Loucy (cell line): ENCODE results near the gene EFNA3.

ENCODE experiments used
- H2AFZ ChIP-seq: fragments of 200-600 bp; sonication (generic); 2 replicates; pipeline ENCODE4 v1.6.0; 2016; ENCODE audit warnings: antibody characterized with exemption, mild to moderate bottlenecking, low read length, moderate library complexity
- H3F3A ChIP-seq: fragments of 200-600 bp; 2 replicates; pipeline ENCODE4 v1.6.0; 2016; ENCODE audit warnings: antibody characterized with exemption, low read depth, mild to moderate bottlenecking
- H3K27me3 ChIP-seq: fragments of 200-600 bp; sonication (generic); 2 replicates; pipeline ENCODE4 v1.6.1; 2014; ENCODE audit warnings: low read length, mild to moderate bottlenecking; ENCODE audit not compliant: insufficient read depth, poor library complexity, severe bottlenecking
- H3K36me3 ChIP-seq: fragments of 200-600 bp; sonication (generic); 2 replicates; pipeline ENCODE4 v1.6.1; 2016; ENCODE audit warnings: low read length; ENCODE audit not compliant: insufficient read depth
- H3K4me1 ChIP-seq: fragments of 200-600 bp; sonication (generic); 2 replicates; pipeline ENCODE4 v1.5.1; 2014; ENCODE audit warnings: low read length, mild to moderate bottlenecking; ENCODE audit not compliant: insufficient read depth, poor library complexity, severe bottlenecking
- H3K4me2 ChIP-seq: fragments of 200-600 bp; sonication (generic); 2 replicates; pipeline ENCODE4 v1.6.0; 2014; ENCODE audit warnings: antibody characterized with exemption, low read length, low read depth, mild to moderate bottlenecking; ENCODE audit not compliant: poor library complexity, severe bottlenecking
- H3K4me3 ChIP-seq: fragments of 200-600 bp; sonication (generic); 2 replicates; pipeline ENCODE4 v1.5.1; 2014; ENCODE audit warnings: low read length, mild to moderate bottlenecking, mixed read lengths; ENCODE audit not compliant: poor library complexity, severe bottlenecking
- H3K79me2 ChIP-seq: fragments of 200-600 bp; sonication (generic); 2 replicates; pipeline ENCODE4 v1.6.1; 2014; ENCODE audit warnings: low read length; ENCODE audit not compliant: insufficient read depth
- H3K9ac ChIP-seq: fragments of 200-600 bp; sonication (generic); 2 replicates; pipeline ENCODE4 v1.6.0; 2014; ENCODE audit warnings: mild to moderate bottlenecking, low read depth, low read length, moderate library complexity; ENCODE audit not compliant: poor library complexity, severe bottlenecking
- H3K9me2 ChIP-seq: fragments of 200-600 bp; sonication (generic); replicated peaks from 2 replicates; pipeline ENCODE4 v1.6.1; 2016; ENCODE audit warnings: low read depth, low read length, mixed read lengths
- H3K9me3 ChIP-seq: fragments of 200-600 bp; sonication (generic); 2 replicates; pipeline ENCODE4 v1.6.1; 2014; ENCODE audit warnings: mild to moderate bottlenecking, antibody characterized with exemption, low read length, low read depth; ENCODE audit not compliant: insufficient read depth
- H4K20me1 ChIP-seq: fragments of 200-600 bp; sonication (generic); 2 replicates; pipeline ENCODE4 v1.6.0; 2014; ENCODE audit warnings: antibody characterized with exemption, low read length, mild to moderate bottlenecking; ENCODE audit not compliant: insufficient read depth, poor library complexity, severe bottlenecking
- EZH2phosphoT487 ChIP-seq: fragments of 200-600 bp; IDR thresholded peaks from 2 replicates; pipeline ENCODE4 v1.6.1; 2018; ENCODE audit warnings: antibody characterized with exemption, mild to moderate bottlenecking, moderate library complexity, borderline replicate concordance
- TF ChIP-seq, protein P1 (sequence below): fragments of 200-600 bp; sonication (generic); conservative IDR thresholded peaks from 2 replicates; pipeline ENCODE4 v1.5.1; 2014; ENCODE audit warnings: mild to moderate bottlenecking, antibody characterized with exemption, low read length

EFNA3 gene

DNA sequence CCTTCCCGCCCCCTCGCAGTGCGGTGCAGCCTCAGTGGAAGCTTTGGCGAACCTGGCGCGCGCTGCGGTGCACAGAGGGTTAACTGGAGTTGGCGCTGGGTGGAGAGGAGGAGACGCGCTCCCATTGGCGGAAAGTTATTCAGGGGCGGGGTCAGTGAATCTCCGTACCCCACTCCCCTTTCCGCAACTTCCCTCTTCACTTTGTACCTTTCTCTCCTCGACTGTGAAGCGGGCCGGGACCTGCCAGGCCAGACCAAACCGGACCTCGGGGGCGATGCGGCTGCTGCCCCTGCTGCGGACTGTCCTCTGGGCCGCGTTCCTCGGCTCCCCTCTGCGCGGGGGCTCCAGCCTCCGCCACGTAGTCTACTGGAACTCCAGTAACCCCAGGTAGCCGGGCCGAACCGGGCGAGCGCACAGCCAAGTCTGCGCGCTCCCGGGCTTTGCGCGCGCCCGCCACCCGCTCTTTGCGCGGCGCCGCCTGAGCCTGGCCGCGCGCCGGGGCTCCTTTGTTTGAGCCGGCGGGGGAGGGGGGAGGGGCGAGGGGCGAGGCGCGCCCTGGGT, 15.0 kb upstream of the EFNA3 start, which contains the start of gene EFNA4:
EFNA4 (plus strand) TSS at position 191 of the 561 bp plus-strand sequence; CDS start at position 275, 84 bp downstream.
- H3K36me3 ChIP-seq, result no peaks in the 10 kb centered on the region
- peak within 1 kb of the TSS; percentile 85 for H3K4me3 ChIP-seq
- H3K9me2 ChIP-seq, result no peaks in the 10 kb centered on the region
- no peaks in the 10 kb centered on the region for H3F3A ChIP-seq
- no peaks in the 10 kb centered on the region for H3K9me3 ChIP-seq
- peak within 1 kb of the TSS; percentile 77 for H3K9ac ChIP-seq
- H4K20me1 ChIP-seq, result peaks cover 12% of the 10 kb centered on the region
- H3K4me1 ChIP-seq, result peaks cover 42% of the 10 kb centered on the region
- H3K79me2 ChIP-seq, result peaks cover 29% of the 10 kb centered on the region
- peak within 1 kb of the TSS; percentile 92 for H3K4me2 ChIP-seq
- H3K27me3 ChIP-seq, result no peaks in the 10 kb centered on the region
- H2AFZ ChIP-seq, result peak within 1 kb of the TSS; percentile 74
- no peak for TF ChIP-seq EZH2phosphoT487
- TF ChIP-seq, protein P1, sequence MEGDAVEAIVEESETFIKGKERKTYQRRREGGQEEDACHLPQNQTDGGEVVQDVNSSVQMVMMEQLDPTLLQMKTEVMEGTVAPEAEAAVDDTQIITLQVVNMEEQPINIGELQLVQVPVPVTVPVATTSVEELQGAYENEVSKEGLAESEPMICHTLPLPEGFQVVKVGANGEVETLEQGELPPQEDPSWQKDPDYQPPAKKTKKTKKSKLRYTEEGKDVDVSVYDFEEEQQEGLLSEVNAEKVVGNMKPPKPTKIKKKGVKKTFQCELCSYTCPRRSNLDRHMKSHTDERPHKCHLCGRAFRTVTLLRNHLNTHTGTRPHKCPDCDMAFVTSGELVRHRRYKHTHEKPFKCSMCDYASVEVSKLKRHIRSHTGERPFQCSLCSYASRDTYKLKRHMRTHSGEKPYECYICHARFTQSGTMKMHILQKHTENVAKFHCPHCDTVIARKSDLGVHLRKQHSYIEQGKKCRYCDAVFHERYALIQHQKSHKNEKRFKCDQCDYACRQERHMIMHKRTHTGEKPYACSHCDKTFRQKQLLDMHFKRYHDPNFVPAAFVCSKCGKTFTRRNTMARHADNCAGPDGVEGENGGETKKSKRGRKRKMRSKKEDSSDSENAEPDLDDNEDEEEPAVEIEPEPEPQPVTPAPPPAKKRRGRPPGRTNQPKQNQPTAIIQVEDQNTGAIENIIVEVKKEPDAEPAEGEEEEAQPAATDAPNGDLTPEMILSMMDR, result no peak

DNA sequence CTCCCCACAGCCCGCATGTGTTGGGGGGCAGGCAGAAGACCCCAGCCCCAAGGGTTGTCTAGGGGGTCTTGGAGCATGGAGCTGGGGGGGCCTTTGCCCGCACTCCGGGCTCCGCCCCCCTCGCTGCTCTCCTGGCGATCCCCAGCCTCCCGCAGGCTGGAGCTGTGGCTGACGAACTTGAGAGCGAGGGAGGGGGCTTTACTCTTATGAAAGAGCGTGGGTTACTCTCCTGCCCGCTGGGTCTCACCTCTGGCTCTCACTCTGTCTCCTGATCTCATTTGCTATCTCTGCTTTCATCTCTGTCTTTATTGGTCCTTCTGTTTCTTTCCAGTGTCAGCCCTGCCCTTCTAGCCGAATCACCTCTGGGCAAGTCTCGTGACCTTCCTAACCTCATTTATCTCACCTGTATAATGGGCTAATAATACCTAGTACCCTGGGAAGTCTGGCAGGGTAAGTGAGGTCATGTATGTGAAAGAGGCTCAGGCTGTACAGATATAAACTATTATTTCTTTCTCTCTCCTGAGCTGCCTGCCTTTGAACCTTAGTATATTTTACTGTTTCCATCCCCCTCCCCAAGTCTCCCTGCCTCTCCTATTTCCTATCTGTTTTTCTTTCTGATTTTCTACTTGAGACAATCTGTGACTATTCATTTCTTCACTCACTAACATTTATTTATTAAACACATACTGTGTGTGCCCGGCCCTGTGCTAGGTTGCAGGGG, 14.4 kb upstream of the EFNA3 start:
- H2AFZ ChIP-seq, result peak overlapping the region; percentile 66

DNA sequence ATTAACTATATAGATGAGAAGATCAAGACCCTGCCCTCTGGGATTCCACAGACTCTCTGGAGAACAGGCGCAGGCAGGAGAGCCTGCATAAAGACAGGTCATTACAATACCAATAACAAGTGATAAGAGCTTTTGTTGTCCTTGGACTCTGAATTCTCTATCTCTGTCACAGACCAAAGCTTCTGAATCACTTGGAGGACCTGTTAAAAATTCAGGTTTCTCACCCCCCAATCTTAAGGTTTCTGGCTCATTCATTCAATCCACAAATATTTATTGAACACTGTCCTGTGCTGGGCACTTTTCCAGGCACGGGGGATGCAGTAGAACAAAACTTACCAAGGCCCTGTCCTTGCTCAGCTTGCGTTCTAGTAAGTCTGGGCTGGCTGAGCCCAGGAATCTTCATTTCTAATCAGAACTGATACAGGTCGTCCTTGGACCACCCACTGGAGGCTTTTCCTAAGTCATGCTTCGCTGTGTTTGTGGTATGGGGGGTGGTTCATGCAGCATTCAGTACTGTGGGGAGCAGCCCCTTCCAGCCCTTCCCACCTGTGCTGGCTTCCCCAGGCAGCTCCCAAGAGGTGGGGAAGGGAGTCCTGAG, 13.7 kb upstream of the EFNA3 start:
- H3F3A ChIP-seq, result no peaks in the 10 kb centered on the region
- peak overlapping the region; percentile 85 for H3K4me3 ChIP-seq
- peaks cover 46% of the 10 kb centered on the region for H3K4me1 ChIP-seq
- H3K9me3 ChIP-seq, result no peaks in the 10 kb centered on the region
- H4K20me1 ChIP-seq, result peaks cover 12% of the 10 kb centered on the region
- TF ChIP-seq, protein P1, result no peak
- TF ChIP-seq EZH2phosphoT487, result no peak
- H3K79me2 ChIP-seq, result peaks cover 29% of the 10 kb centered on the region
- no peaks in the 10 kb centered on the region for H3K9me2 ChIP-seq
- H3K36me3 ChIP-seq, result no peaks in the 10 kb centered on the region
- peak overlapping the region; percentile 77 for H3K9ac ChIP-seq
- H2AFZ ChIP-seq, result no peak overlapping the region
- H3K4me2 ChIP-seq, result peak overlapping the region; percentile 92
- H3K27me3 ChIP-seq, result no peaks in the 10 kb centered on the region

More for the DNA sequence above, 14.4 kb upstream of the EFNA3 start:
- H4K20me1 ChIP-seq, result peaks cover 12% of the 10 kb centered on the region
- H3K36me3 ChIP-seq, result no peaks in the 10 kb centered on the region
- peaks cover 29% of the 10 kb centered on the region for H3K79me2 ChIP-seq
- H3K4me1 ChIP-seq, result peaks cover 46% of the 10 kb centered on the region
- peak overlapping the region; percentile 85 for H3K4me3 ChIP-seq
- H3K9me3 ChIP-seq, result no peaks in the 10 kb centered on the region
- peak overlapping the region; percentile 77 for H3K9ac ChIP-seq
- H3K9me2 ChIP-seq, result no peaks in the 10 kb centered on the region
- peak overlapping the region; percentile 92 for H3K4me2 ChIP-seq
- H3K27me3 ChIP-seq, result no peaks in the 10 kb centered on the region
- TF ChIP-seq, protein P1, result no peak
- no peak for TF ChIP-seq EZH2phosphoT487
- no peaks in the 10 kb centered on the region for H3F3A ChIP-seq
